H1 (cell line): Measurements from ENCODE around the gene ARHGEF40. TPM values are rescaled to one million over a fixed set of nuclear protein-coding genes. Genes with fewer than 3 reads are reported as not detected.
A peak's percentile ranks its signal among the peaks of the same experiment; 100 is the strongest.

Source experiments
- BCL11A ChIP-seq, 2 experiments: IDR thresholded peaks; one replicate each; pipeline ENCODE4 v1.6.1; 2011; ENCODE audit warnings: low read depth in 2 of 2, low read length in 2 of 2, mild to moderate bottlenecking in 2 of 2
- CBX5 ChIP-seq: fragments of 300-800, 300-1000 bp; sonication (generic); IDR thresholded peaks from 2 replicates; pipeline ENCODE4 v1.7.1; 2016; ENCODE audit warnings: antibody characterized with exemption, low read length, low read depth
- CHD7 ChIP-seq: fragments of 300-600 bp; sonication (generic); IDR thresholded peaks from 2 replicates; pipeline ENCODE4 v1.7.1; 2012; ENCODE audit warnings: low read length, moderate library complexity, mild to moderate bottlenecking, inconsistent platforms; ENCODE audit not compliant: insufficient replicate concordance
- EZH2 ChIP-seq: fragments of 200-600 bp; sonication (generic); IDR thresholded peaks from 2 replicates; pipeline ENCODE4 v1.7.1; 2012; ENCODE audit warnings: low read depth, mild to moderate bottlenecking, moderate library complexity, low read length, inconsistent platforms; ENCODE audit not compliant: severe bottlenecking
- KDM4A ChIP-seq: IDR thresholded peaks from one replicate; pipeline ENCODE4 v1.7.1; 2012; ENCODE audit warnings: low read depth, mild to moderate bottlenecking, moderate library complexity, low read length, inconsistent platforms; ENCODE audit not compliant: severe bottlenecking
- NANOG ChIP-seq: IDR thresholded peaks from 2 replicates; pipeline ENCODE4 v1.6.1; 2011; ENCODE audit warnings: low read length, low read depth, mild to moderate bottlenecking, inconsistent platforms; ENCODE audit not compliant: insufficient read depth, poor library complexity, severe bottlenecking
- POLR2A ChIP-seq, 2 experiments: IDR thresholded peaks; 1 replicate in 1 of 2; 2 replicates in 1 of 2; pipeline ENCODE4 v1.6.1; 2011; ENCODE audit warnings: low read depth in 2 of 2, low read length in 2 of 2, mild to moderate bottlenecking in 2 of 2; ENCODE audit errors: control extremely low read depth in 1 of 2
- POLR2AphosphoS5 ChIP-seq: IDR thresholded peaks from 2 replicates; pipeline ENCODE4 v1.6.1; 2011; ENCODE audit warnings: low read depth, low read length
- SAP30 ChIP-seq: fragments of 300-600 bp; sonication (generic); IDR thresholded peaks from 2 replicates; pipeline ENCODE4 v1.7.1; 2012; ENCODE audit warnings: low read length, moderate library complexity, mild to moderate bottlenecking, inconsistent platforms; ENCODE audit not compliant: insufficient read depth, insufficient replicate concordance
- TAF1 ChIP-seq: IDR thresholded peaks from 2 replicates; pipeline ENCODE4 v1.6.1; 2011; ENCODE audit warnings: mild to moderate bottlenecking, low read depth, low read length
- polyA plus RNA-seq, 7 experiments: library from polyadenylated mRNA; depleted of rRNA in 3 of 7; stranded (reverse) in 5 of 7; unstranded in 2 of 7; fragments of >200 nt in 5 of 7; fragments of 200-250 nt in 2 of 7; gene quantifications; 1 replicate in 5 of 7; 2 replicates in 1 of 7; 4 replicates in 1 of 7; pipeline versions ENCODE4 v1.2.1 to v1.2.3, GENCODE V29; 2011 to 2013; ENCODE audit warnings: missing spikeins in 2 of 7, mixed read lengths in 2 of 7
- total RNA-seq: library from RNA; stranded (reverse); fragmentation: NEBNext Ultra II Directional; extraction: Animal tissue kit (Norgen Biotek cat#: 25700); gene quantifications from 2 replicates; pipeline ENCODE4 v1.2.1, GENCODE V29; 2021

The ARHGEF40 gene
- total and polyA plus RNA-seq, 2 of the 8 experiments (the other 6 are each of a cell fraction or from before 2014, with no cell fraction given): 53.1 to 101 TPM

GRCh38 chr14:21023817-21024584 lies 46.1 kb upstream of the ARHGEF40 start (continued):
- TF ChIP-seq TAF1 (no peak), POLR2A (IDR thresholded peaks at IDR 0.05; ENCODE audit: control extremely low read depth in 1 of 2, low read depth in 2 of 2, low read length in 2 of 2) (no peak), EZH2 (peak; percentile 6), CBX5 (no peak), NANOG (no peak), POLR2AphosphoS5 (no peak), BCL11A (IDR thresholded peaks at IDR 0.05; ENCODE audit: low read depth in 2 of 2, low read length in 2 of 2) (no peak), CHD7 (no peak), KDM4A (no peak), SAP30 (peak; percentile 44)
